Measurements from ENCODE around the gene NF2. TPM values are rescaled to one million over a fixed set of nuclear protein-coding genes. Genes with fewer than 3 reads are reported as not detected.

The NF2 gene
- total RNA-seq, 1 experiment from 2014 or later = 50.9 TPM

DNA sequence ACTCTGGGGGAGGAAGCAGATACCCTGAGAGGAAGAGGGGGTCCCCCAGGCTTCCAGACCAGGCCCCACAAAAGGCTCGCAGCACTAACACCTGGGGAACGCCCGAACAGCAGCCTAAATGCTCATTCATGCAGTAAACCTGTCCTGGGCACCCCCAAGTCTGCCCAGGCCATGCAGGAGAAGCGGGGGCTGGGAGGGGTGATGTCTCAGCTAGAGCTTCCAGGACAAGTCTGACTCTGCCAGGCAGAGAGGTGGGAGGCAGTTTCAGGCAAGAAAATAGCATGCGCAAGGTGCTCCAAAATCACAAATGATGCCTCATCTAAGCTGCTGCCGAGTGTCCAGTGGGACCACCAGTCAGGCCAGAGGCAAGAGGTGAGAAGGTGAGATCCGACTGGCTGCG lies 131.0 kb downstream of the NF2 start:
- H2BK120ac ChIP-seq (ENCODE audit: low read depth, low read length, poor library complexity, severe bottlenecking) = no peak overlapping the region
- H3K9me3 Mint-ChIP-seq = peaks cover 3% of the 10 kb centered on the region in 2 experiments; a peak in 3 of 5 replicates
- no peak overlapping the region for H2BK12ac ChIP-seq (ENCODE audit: insufficient read length, low read depth, low read length)
- WGBS (ENCODE audit: extremely low coverage, insufficient read length, low lambda C conversion rate) = no CpG with 5 or more reads among the region's 8 CpGs
- H3K27ac Mint-ChIP-seq = peak overlapping the region in 2 of 3 experiments; percentile 18 to 91; a peak in 2 of 7 replicates
- H3T11ph ChIP-seq (ENCODE audit: low read length) = no peak overlapping the region
- no peak overlapping the region for H3K4me2 ChIP-seq (ENCODE audit: insufficient read depth, insufficient read length, low read length)
- H4K8ac ChIP-seq (replicated peaks; ENCODE audit: insufficient read length, low read depth, low read length) = no peak overlapping the region
- no peaks in the 10 kb centered on the region for H3K4me1 ChIP-seq (ENCODE audit: insufficient read depth, low read length)
- H3K56ac ChIP-seq (ENCODE audit: insufficient read length, low read depth, low read length) = no peak overlapping the region
- DNase-seq = no peak
- no peak overlapping the region for H2AK5ac ChIP-seq (ENCODE audit: insufficient read length, low read length)
- H3K27ac ChIP-seq (ENCODE audit: insufficient read length, low read depth, low read length) = no peak overlapping the region
- H3K18ac ChIP-seq (ENCODE audit: insufficient read length, low read depth, low read length) = no peak overlapping the region
- H3K14ac ChIP-seq (ENCODE audit: insufficient read depth, low read length) = no peak overlapping the region
- H3K4ac ChIP-seq (ENCODE audit: low read depth, low read length) = no peak overlapping the region
- no peaks in the 10 kb centered on the region for H3K27me3 ChIP-seq (ENCODE audit: insufficient read depth, low read length)
- H4K20me1 ChIP-seq (ENCODE audit: control insufficient read depth, insufficient read depth, insufficient read length) = peaks cover 2% of the 10 kb centered on the region
- no peaks in the 10 kb centered on the region for H3K23me2 ChIP-seq (ENCODE audit: insufficient read length, low read depth, low read length, poor library complexity, severe bottlenecking)
- H4K5ac ChIP-seq (ENCODE audit: insufficient read length, low read depth, low read length) = no peak overlapping the region
- H3K79me1 ChIP-seq (ENCODE audit: insufficient read depth, low read depth, low read length, poor library complexity, severe bottlenecking) = no peaks in the 10 kb centered on the region
- H3K4me3 Mint-ChIP-seq = no peak overlapping the region
- H2BK20ac ChIP-seq (ENCODE audit: low read depth, low read length, poor library complexity, severe bottlenecking) = no peak overlapping the region
- H2BK5ac ChIP-seq (ENCODE audit: insufficient read length, low read length) = no peak overlapping the region
- no peak overlapping the region for H2AFZ ChIP-seq (ENCODE audit: low read length)
- no peak overlapping the region for H3K23ac ChIP-seq (ENCODE audit: insufficient read length, low read depth, low read length)
- H3K9ac ChIP-seq (ENCODE audit: extremely low read depth, insufficient read length, low read length) = no peak overlapping the region
- TF ChIP-seq, protein P1, sequence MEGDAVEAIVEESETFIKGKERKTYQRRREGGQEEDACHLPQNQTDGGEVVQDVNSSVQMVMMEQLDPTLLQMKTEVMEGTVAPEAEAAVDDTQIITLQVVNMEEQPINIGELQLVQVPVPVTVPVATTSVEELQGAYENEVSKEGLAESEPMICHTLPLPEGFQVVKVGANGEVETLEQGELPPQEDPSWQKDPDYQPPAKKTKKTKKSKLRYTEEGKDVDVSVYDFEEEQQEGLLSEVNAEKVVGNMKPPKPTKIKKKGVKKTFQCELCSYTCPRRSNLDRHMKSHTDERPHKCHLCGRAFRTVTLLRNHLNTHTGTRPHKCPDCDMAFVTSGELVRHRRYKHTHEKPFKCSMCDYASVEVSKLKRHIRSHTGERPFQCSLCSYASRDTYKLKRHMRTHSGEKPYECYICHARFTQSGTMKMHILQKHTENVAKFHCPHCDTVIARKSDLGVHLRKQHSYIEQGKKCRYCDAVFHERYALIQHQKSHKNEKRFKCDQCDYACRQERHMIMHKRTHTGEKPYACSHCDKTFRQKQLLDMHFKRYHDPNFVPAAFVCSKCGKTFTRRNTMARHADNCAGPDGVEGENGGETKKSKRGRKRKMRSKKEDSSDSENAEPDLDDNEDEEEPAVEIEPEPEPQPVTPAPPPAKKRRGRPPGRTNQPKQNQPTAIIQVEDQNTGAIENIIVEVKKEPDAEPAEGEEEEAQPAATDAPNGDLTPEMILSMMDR (conservative IDR thresholded peaks at IDR 0.05) = no peak
- H3K36me3 Mint-ChIP-seq (ENCODE audit: insufficient read depth in 1 of 3, low read depth in 3 of 3) = peaks cover 0 to 5% (median 3%) of the 10 kb centered on the region in 3 experiments; a peak in 3 of 7 replicates
- no peaks in the 10 kb centered on the region for H3K9me3 ChIP-seq (ENCODE audit: control insufficient read depth, low read depth, low read length)
- H3K4me1 Mint-ChIP-seq = peaks cover 8 to 22% of the 10 kb centered on the region in 2 experiments
- no peaks in the 10 kb centered on the region for H3K27me3 Mint-ChIP-seq (ENCODE audit: low read depth)
- no peak overlapping the region for H2BK15ac ChIP-seq (ENCODE audit: low read depth, low read length)
- H4K91ac ChIP-seq (ENCODE audit: insufficient read length, low read depth, low read length) = no peak overlapping the region
- no peaks in the 10 kb centered on the region for H3K79me2 ChIP-seq (ENCODE audit: insufficient read depth, low read length)

Data from H9 (cell line).